DMS 273 treated with DMSO at 0.1 percent for 48 hours (cell line): ENCODE data around the gene FADS2.

Experiments
- DNase-seq: peaks from one replicate; lab custom pipeline; 2025; lab: John Stamatoyannopoulos, UW

FADS2 gene

DNA sequence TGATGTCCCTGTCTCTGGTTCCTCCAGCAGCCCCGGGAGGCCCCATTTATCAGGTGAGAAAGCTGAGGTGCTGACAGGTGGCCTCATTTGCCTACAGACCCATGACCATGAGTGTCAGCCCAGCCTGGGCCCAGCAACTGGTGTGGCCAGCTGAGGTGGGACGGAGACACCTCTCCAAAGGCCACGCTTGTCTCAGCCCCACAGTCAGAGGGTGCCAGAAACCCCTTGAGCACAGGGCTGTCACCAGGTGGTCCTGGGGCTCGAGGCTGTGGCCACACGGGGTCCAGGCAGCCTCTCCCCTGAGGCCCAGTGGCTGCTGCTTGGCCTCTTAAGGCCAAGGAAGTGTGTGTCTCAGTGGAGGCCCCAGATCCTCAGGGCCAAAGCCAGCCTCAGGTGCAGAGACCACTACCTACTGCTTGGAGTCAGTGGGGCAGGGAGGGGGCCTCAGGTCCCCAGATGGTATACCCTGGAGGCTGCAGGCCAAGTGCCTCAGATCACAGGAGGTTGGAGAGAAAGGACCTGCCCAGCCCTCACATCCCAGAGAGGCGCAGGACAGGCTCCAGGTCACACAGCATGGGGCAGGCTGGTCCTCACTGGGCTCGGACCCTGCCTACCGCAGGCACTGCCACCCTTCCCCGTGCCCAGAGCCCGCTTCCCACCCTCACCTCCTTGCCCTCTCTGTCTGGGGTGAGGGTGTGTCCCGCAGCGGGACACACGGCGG is 77.9 kb downstream of the FADS2 start:
- DNase-seq, result no peak

DNA sequence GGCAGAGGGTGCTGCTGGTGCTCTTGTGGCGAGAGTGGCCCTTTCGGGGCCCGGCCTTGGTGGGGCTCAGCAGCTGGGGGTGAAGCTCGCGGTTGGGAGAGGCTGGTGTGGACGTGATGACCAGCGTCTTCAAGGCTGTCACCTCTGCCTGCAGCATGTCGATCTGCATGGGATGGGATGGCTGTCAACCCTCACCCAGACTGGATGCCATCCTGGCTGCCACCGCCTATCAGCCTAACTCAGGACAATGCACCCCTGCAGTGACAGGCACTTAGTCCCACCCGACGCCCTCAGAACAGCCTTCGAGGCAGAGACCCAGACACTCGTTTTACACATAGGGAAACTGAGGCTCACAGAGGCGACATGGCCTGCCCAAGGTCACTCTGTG is 78.4 kb downstream of the FADS2 start:
- no peak for DNase-seq

DNA sequence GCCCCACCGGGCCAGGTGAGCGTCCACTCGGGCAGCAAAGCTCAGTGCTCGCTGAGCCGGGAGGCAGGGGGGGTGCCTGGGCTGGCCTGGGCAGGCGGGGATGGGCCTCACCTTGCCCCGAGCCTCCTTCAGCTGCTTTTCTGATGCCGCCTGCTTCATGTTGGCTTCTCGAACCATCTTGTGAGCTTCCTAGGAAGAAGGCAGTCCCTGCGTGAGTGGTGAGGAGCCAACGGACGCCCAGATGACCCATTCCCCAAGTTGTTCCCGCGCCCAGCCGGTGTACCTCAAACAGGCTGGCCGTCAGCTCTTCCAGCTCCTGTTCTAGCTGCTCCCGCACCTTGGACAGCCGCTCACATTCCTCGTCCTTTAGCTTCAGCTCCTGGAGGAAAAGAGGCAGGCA is 79.2 kb downstream of the FADS2 start:
- no peak for DNase-seq

DNA sequence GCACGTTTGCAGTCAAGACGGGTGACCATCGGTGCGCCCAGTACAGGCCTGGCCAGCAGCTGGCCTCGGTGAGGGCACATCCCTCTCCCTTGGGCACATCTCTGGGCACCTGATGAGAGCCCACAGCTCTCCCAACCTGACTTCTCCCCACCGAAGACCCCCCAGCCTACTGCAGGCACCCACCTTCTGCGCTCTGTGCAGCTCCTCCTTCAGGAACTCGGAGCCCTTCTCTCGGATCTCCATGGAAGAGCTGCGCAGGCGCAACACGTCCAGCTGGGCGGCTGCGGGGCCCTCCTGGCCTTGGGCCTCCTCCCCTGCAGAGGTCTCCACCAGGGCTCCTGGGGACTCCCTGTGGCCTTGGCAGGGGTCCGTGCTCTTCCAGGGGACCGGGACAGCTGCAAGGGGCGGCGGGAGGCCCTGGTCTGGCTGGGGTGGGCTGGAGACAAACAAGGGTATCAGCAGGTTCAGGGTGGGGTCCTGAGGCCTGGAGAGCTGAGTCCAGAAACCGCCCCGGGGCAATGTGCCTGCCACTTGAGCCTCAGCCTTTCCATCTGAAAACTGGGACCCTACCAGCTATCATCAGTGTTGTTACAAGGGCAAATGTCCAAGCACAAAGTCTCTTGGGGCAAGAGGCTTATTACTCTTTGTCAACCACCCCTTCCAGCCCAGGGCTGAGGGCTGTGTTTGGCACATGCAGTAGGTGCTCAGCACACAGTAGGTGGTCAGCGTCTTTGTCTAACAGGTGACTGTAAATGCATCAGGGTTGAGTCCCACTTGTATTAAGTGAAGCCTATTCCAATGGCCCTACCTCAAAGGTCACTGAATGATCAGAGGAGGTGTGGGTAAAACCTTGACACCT is 80.0 kb downstream of the FADS2 start:
- no peak for DNase-seq

DNA sequence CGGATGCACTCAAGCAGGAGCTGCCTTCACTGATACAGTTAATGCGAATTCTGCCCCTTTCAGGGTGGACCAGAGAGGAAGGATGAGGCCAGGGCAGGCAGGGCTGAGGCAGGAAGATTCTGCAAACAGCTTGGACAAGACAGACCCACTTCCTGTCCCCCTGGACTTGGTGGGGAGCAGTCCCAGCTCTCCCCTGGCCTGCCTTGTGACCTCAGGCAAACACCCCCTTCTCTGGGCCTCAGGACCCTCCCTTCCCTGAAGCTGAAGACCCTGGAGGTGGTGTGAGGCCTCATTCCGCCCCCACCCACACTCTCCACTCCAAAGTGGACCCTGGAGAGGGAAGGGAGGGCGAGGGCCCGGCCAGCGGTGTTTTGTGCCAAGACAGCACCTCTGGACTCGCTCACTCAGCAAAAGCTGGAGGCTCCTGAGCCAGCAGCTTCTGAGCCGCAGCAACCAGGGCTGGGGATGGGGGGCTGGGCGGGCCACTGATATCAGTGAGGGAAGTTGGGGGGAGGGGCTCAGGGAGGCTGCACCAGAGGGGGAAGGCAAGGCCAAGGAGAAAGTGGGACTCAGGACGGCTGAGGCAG is 80.7 kb downstream of the FADS2 start:
- DNase-seq, result no peak

DNA sequence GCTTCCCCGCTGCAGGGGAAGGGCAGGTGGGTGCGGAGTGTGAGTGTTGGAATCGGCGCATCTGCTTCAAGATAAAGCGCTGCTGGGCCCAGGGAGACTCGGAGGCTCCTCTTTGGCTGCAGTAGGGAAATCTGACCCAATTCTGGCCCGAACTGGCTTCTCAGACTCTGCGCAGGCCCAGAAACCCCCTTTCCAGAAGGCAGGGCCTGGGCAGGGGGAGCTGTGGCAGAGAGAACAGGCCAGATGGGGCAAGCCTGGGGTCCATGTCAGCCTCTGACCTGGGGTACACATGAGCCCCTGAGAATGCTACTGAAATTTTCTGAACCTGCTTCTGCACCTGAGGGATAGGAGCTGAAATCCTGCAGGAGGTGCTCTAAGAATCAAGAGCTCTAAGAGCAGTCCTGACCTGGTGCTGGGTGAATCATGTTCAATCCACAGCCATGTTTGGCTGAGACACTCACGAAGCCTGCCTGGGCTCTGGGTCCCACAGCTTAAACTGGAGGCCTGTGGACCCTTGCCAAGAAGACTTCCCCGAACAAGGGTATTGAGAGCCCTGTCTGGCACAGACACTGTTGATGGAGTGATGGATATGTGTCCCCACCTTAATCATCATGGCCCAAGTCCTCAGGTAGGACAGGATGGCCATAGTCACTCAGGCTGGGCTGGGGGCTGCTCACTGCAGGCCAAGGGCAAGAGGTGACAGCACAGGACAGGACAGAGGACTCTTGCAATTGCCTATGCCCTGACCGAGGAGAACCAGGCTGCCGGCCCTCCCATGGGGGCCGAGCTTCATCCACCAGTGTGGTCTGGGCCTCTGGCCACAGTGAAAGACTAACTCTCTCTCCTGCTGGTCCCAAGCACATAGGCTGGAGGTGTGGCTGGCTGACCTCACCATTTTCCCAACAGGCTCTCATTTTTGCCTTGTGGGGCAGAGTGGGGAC is 82.4 kb downstream of the FADS2 start:
- no peak for DNase-seq

DNA sequence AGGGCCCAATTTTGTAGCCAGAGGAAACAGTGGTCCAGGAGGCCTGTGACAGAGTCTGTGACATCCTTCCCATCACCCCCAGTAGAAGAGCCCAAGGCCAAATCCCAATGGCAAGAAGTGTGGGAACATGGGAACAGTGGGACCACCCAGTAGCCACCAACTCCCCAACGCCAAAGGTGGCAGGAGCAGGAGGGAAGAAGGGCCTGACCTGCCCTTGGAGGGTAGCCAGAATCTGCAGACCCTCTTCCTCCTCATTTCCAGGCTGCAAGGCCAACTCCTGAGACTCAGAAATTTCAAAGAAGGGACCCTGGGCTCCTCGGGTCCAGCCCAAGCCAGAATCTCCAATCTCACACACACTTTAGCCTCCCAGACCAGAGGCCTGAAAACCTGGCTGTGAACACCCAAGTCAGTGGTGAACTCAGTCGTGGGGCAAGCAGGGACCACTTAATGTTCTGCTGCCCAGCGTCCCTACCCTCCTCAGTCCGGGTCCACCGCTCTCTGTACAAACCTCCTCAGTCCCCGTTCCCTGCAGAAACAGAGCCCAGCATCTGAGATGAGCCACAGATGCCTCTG is 83.1 kb downstream of the FADS2 start:
- no peak for DNase-seq

DNA sequence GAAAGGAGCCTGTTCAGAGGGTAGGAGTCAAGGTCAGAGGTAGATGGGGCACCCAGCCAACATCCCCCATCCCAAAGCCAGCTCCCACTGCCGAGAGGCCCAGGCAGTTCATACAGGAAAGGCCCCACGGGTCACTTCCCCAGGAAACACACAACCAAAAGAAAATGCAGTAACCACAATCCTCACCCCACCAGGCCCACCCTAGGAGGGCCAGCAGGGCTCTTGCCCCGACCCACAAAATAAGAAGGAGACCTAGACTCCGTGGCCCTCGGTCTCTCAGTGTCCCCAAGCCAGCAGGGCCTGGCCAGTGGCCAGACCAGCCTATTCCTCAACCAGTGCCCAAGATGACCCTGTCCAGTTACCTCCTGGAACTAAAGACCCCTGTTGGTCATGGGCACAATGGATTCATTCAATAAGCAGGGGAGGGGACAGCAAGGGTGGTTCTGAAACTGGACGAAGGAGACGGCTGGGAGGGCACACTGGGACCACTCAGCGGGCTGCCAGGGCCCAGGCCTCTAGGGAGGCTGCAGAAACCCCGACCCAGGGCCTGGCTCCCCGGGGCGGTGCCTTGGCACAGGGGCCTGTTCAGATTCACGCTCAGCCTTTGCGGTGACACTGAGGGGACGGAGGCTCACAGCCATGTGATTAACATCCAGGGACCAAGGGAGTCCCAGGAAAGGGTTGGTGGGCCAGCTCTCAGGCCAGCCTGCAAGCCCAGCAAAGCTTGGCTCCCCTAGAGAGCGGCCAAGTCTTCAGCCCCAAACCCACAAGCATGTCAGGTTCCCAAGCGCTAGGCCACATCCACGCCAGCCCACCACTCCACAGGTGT is 83.8 kb downstream of the FADS2 start:
- no peak for DNase-seq

DNA sequence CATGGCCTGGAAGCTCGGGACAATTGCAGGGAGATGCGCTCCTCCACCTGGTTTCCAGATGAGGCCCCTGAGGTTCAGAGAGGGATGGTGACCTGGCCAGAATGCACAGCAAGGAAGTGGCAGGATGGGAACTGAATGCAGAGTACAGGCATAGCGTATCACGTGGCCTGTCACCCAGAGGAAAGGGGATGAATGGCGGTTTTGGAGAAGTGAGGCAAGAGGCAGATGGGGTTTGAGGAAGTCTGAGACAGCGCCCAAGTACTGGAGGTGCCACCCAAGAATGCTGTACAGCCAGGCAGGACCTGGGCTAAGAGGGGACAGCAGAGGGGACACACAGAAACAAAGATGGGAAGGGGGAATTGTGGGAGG is 84.4 kb downstream of the FADS2 start:
- no peak for DNase-seq

DNA sequence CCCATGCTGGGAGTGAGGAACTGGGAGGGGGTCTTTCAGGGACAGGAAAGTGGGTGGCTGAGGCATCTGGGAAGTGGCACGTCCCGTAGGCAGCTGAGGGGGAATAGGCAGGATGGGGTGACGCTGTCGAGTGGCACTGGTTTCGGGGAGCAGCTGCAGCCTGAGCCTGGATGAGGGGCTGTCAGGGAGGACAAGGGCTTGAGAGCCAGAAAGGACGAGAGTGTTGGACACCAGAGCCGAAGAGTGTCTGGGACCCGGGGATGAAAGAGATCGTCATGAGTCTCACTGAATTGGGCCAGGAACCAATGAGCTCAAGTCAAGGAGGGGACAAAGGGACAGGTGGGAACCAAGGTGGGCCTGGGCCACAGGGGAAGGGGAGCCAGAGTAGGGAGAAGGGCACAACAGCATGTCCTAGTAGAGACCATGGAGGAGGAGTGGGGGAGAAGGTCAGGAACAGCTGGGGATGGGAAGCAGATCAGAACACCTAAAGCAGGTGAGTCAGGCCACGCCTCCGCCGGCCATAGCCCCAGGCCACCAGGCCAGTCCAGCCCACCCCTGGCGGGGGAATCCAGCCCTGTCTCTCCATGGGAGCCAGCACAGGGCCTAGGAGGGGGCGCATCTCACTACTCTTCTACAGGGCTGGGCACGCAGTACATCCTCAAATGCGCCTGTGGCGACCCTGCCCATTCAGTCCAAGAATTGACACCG is 85.0 kb downstream of the FADS2 start:
- no peak for DNase-seq

DNA sequence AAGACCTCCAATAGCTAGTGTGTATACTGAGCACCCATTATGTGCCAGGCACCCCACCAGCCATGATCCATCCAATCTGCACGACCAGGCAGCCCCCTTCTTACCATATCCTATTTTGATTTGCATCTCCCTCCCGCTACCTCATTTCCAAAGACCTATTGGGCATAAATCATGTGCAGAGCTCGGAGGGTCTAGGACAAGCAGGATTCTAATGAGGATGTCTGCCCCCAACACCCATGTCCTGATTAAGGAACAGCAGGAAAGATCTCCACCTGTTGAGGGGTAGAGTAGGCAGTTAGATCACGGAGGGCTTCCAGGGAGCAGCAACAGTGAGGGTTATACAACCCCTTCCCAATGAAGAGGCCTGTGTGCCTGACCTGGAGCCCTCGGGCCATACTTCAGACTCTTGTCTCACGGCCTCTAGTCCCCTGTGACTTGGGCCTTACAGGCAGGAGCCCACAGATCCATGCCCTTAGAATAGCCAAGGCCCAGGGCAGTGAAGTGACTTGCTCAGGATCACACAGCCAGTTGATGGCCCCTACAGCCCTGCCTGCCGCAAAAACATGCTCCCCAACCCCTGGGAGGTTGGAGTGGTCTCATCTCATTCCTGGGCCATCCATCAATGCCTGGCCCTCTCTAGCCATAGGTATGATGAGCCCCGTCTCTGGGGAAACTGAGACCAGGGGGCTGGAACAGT is 85.7 kb downstream of the FADS2 start:
- DNase-seq, result no peak

DNA sequence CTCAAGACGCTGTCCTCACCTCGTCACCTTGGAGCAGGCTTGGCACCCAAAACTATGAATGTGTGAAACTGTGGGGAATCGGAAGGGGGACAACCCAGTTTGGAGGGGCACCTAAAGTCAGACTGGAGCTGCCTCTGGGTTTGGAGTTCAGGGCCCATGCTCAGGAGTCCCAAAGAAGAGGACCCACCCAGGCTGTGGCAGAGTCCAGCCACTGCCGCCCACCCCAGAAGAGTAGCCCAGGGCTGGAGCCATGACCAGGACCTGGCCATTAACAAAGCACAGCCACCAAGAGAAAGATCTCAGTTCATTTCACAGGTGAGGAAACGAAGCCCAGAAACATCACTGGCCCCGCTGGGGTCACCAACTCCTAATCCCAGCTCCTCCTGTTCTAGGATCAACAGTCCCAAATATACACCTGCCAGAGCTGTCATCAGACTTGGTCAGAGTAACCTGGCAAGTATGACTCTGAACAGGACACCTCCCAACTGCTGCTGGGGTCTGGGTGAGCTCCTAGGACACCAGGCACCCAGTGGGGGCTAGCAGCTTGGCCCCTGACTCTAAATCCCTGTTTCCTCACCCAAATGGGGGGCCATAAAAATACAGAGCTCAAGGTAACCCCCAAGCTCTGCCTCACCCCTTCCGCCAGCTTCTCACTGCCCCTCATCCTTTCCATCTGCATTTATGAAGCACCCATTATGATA is 86.5 kb downstream of the FADS2 start:
- DNase-seq, result no peak

DNA sequence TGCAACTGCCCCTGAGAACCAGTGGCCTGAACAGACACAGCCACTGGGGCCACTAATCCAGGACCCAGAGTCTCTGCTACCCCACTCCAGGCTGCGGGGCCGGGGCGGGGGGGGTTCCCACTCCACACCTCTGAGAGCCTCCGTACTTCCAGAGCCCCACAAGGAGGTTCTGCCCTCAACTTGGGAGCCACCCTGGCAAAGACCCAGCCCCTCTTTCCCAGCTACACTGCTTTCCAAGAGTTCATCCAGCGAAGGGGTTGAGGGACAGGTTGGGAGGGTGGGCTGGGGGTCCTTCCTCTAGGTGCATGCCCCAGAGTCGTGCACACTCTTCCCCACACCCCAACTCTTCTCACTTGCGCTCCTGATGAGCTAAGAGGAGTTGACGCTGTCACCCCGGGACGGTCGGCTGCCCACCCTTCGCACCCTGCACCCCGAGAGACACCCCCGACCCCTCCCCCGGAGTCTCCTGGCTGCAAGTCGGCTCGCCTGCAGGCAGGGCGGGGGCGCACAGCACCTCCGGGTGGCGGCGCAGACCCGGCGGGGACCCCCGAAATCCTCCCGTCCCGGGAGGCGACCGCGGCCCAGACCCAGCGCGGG is 88.7 kb downstream of the FADS2 start:
- no peak for DNase-seq
